IMR-90 (cell line): ENCODE results near the gene ZRSR2. TPM values are rescaled to one million over a fixed set of nuclear protein-coding genes. Genes with fewer than 3 reads are reported as not detected.

ENCODE experiments used
- ATAC-seq: fragments of 200-7000 bp; cut with Tn5 transposase; 2 replicates; pipeline ENCODE4 v1.9.1; 2020; ENCODE audit warnings: low read depth, mild to moderate bottlenecking, moderate library complexity
- BruUV-seq: library from RNA; stranded (reverse); fragments of 400-500 nt; replicated peaks from 2 replicates; lab custom pipeline; 2021; lab: Mats Ljungman, UMichigan
- CTCF ChIA-PET: fragments of 300-600 bp; formaldehyde crosslinking; extraction: SDS; loops from one replicate; lab custom pipeline; 2021; ENCODE audit warnings: antibody characterized with exemption; lab: Yijun Ruan, JAX
- POLR2A ChIA-PET: fragments of 300-600 bp; sonication (Branson Sonifier 250); formaldehyde crosslinking; loops from one replicate; lab custom pipeline; 2022; ENCODE audit warnings: antibody characterized with exemption; ENCODE audit not compliant: unreplicated experiment; lab: Charles Lee
- DNase-seq: peaks from one replicate; pipeline ENCODE4 v3.0.0; 2013
- H2AFZ ChIP-seq: replicated peaks from 2 replicates; pipeline ENCODE3; 2013; ENCODE audit warnings: low read length, mild to moderate bottlenecking; ENCODE audit not compliant: poor library complexity
- H2AK5ac ChIP-seq: 2 replicates; pipeline ENCODE4 v1.6.1; 2013; ENCODE audit warnings: low read depth, low read length, inconsistent platforms
- H2AK9ac ChIP-seq: replicated peaks from 2 replicates; pipeline ENCODE3; 2013; ENCODE audit warnings: mild to moderate bottlenecking, low read depth, low read length, moderate library complexity; ENCODE audit not compliant: poor library complexity
- H2BK120ac ChIP-seq: 2 replicates; pipeline ENCODE4 v1.6.1; 2013; ENCODE audit warnings: low read depth, low read length, inconsistent platforms
- H2BK15ac ChIP-seq: 3 replicates; pipeline ENCODE4 v1.6.1; 2013; ENCODE audit warnings: low read depth, low read length, inconsistent platforms
- H2BK20ac ChIP-seq: 2 replicates; pipeline ENCODE4 v1.6.1; 2013; ENCODE audit warnings: low read depth, mild to moderate bottlenecking, inconsistent platforms, low read length, moderate library complexity
- H2BK5ac ChIP-seq: 2 replicates; pipeline ENCODE4 v1.6.1; 2013; ENCODE audit warnings: mild to moderate bottlenecking, low read depth, low read length, inconsistent platforms; ENCODE audit not compliant: poor library complexity, severe bottlenecking
- H3K14ac ChIP-seq: replicated peaks from 2 replicates; pipeline ENCODE4 v1.6.1; 2013; ENCODE audit warnings: low read depth, low read length, inconsistent platforms
- H3K18ac ChIP-seq: 2 replicates; pipeline ENCODE4 v1.6.1; 2013; ENCODE audit warnings: low read depth, low read length, control low read depth
- H3K23ac ChIP-seq: 2 replicates; pipeline ENCODE4 v1.6.1; 2013; ENCODE audit warnings: low read depth, low read length, inconsistent platforms
- H3K27ac ChIP-seq: 2 replicates; pipeline ENCODE4 v1.5.1; 2013; ENCODE audit warnings: mild to moderate bottlenecking, control low read depth, low read length; ENCODE audit not compliant: insufficient read depth
- H3K27me3 ChIP-seq: 2 replicates; pipeline ENCODE4 v1.6.1; 2013; ENCODE audit warnings: low read length; ENCODE audit not compliant: control insufficient read depth, insufficient read depth
- H3K36me3 ChIP-seq: 2 replicates; pipeline ENCODE4 v1.6.1; 2013; ENCODE audit warnings: low read length, mixed read lengths; ENCODE audit not compliant: control insufficient read depth, insufficient read depth
- H3K4ac ChIP-seq: 2 replicates; pipeline ENCODE4 v1.6.1; 2013; ENCODE audit warnings: low read depth, low read length, inconsistent platforms
- H3K4me1 ChIP-seq: 2 replicates; pipeline ENCODE4 v1.6.1; 2013; ENCODE audit warnings: low read length, mixed read lengths; ENCODE audit not compliant: control insufficient read depth, insufficient read depth
- H3K4me2 ChIP-seq: 2 replicates; pipeline ENCODE4 v1.6.1; 2013; ENCODE audit warnings: low read depth, mild to moderate bottlenecking, control low read depth, low read length, moderate library complexity
- H3K4me3 ChIP-seq: 2 replicates; pipeline ENCODE4 v1.5.1; 2013; ENCODE audit warnings: low read depth, mild to moderate bottlenecking, control low read depth, low read length, moderate library complexity; ENCODE audit not compliant: insufficient read depth
- H3K56ac ChIP-seq: 2 replicates; pipeline ENCODE4 v1.6.1; 2013; ENCODE audit warnings: low read length, inconsistent platforms; ENCODE audit not compliant: insufficient read depth; ENCODE audit errors: extremely low read depth
- H3K79me1 ChIP-seq, 2 experiments: 2 replicates each; pipeline ENCODE4 v1.6.1; 2013; ENCODE audit warnings: low read length in 2 of 2, inconsistent platforms in 1 of 2, low read depth in 1 of 2
- H3K9ac ChIP-seq: 2 replicates; pipeline ENCODE4 v1.6.1; 2013; ENCODE audit warnings: low read depth, low read length, control low read depth
- H3K9me1 ChIP-seq: 2 replicates; pipeline ENCODE4 v1.6.1; 2013; ENCODE audit warnings: low read length, inconsistent platforms; ENCODE audit not compliant: insufficient read depth
- H3K9me3 ChIP-seq: 2 replicates; pipeline ENCODE4 v1.6.1; 2013; ENCODE audit warnings: low read length; ENCODE audit not compliant: control insufficient read depth, insufficient read depth
- H4K20me1 ChIP-seq: 2 replicates; pipeline ENCODE4 v1.6.1; 2013; ENCODE audit warnings: low read length, inconsistent platforms; ENCODE audit not compliant: insufficient read depth
- H4K5ac ChIP-seq: 2 replicates; pipeline ENCODE4 v1.6.1; 2013; ENCODE audit warnings: mild to moderate bottlenecking, low read depth, low read length, control low read depth
- H4K8ac ChIP-seq, 2 experiments: 2 replicates each; pipeline ENCODE4 v1.6.1; 2013; ENCODE audit warnings: low read depth in 2 of 2, low read length in 2 of 2, control low read depth in 1 of 2, inconsistent platforms in 1 of 2
- H4K91ac ChIP-seq: 2 replicates; pipeline ENCODE4 v1.6.1; 2013; ENCODE audit warnings: low read depth, low read length, inconsistent platforms; ENCODE audit not compliant: insufficient read depth
- CEBPB ChIP-seq: IDR thresholded peaks from 2 replicates; pipeline ENCODE4 v1.6.1; 2012; ENCODE audit warnings: low read depth, low read length, improper control_type of control experiment
- CHD1 ChIP-seq: IDR thresholded peaks from 2 replicates; pipeline ENCODE4 v1.6.1; 2012; ENCODE audit warnings: low read depth, low read length, improper control_type of control experiment
- FOS ChIP-seq: fragments of 150-350 bp; IDR thresholded peaks from 2 replicates; pipeline ENCODE4 v1.6.1; 2016; ENCODE audit warnings: low read depth, low read length
- MXI1 ChIP-seq: IDR thresholded peaks from 2 replicates; pipeline ENCODE4 v1.6.1; 2012; ENCODE audit warnings: low read depth, mild to moderate bottlenecking, low read length, moderate library complexity, borderline replicate concordance
- NFE2L2 ChIP-seq: fragments of 150-350 bp; IDR thresholded peaks from 2 replicates; pipeline ENCODE4 v1.6.1; 2016; ENCODE audit warnings: low read depth, mild to moderate bottlenecking, low read length
- POLR2A ChIP-seq: IDR thresholded peaks from 2 replicates; pipeline ENCODE4 v1.6.1; 2012; ENCODE audit warnings: mild to moderate bottlenecking, low read depth, low read length
- RAD21 ChIP-seq: IDR thresholded peaks from 2 replicates; pipeline ENCODE4 v1.6.1; 2012; ENCODE audit warnings: low read length, improper control_type of control experiment
- RCOR1 ChIP-seq: IDR thresholded peaks from 2 replicates; pipeline ENCODE4 v1.6.1; 2012; ENCODE audit warnings: mild to moderate bottlenecking, low read length, improper control_type of control experiment; ENCODE audit not compliant: insufficient replicate concordance
- RFX5 ChIP-seq: IDR thresholded peaks from 2 replicates; pipeline ENCODE4 v1.8.0; 2012; ENCODE audit warnings: low read depth, mild to moderate bottlenecking, low read length, moderate library complexity
- SMC3 ChIP-seq: fragments of 150-350 bp; IDR thresholded peaks from 2 replicates; pipeline ENCODE4 v1.6.1; 2016; ENCODE audit warnings: low read depth, mild to moderate bottlenecking, antibody characterized with exemption, low read length, moderate library complexity
- WGBS, 2 experiments: methylation state at CpG; one replicate each; pipeline versions ENCODE4 v1.1.5 to v1.1.7; 2013; ENCODE audit warnings: missing lambda C conversion rate in 2 of 2; ENCODE audit not compliant: insufficient read length in 1 of 2; ENCODE audit errors: extremely low coverage in 2 of 2; 5-methylcytosine and 5-hydroxymethylcytosine counted together
- dilution Hi-C: fragments of 300-500 bp; cut with HindIII; formaldehyde crosslinking; loops from one replicate; pipeline ENCODE4 v1.14.3; 2018; ENCODE audit warnings: low sequenced_read_pairs; ENCODE audit not compliant: unreplicated experiment
- in situ Hi-C: fragments of 300-500 bp; cut with MboI; formaldehyde crosslinking; loops from 3 replicates; pipeline ENCODE4 v1.14.3; 2019; ENCODE audit warnings: low sequenced_read_pairs, inconsistent platforms, mixed read lengths
- intact Hi-C: fragments of 100-400 bp; cut with micrococcal nuclease; formaldehyde crosslinking; loops from 2 replicates; pipeline ENCODE4 v1.10.0; 2022
- polyA plus RNA-seq, 3 experiments: library from polyadenylated mRNA; depleted of rRNA; stranded (reverse); fragments of >200 nt; gene quantifications; 2 replicates each; pipeline ENCODE4 v1.2.3, GENCODE V29; 2012; ENCODE audit warnings: low replicate concordance in 1 of 3
- total RNA-seq: library from RNA; depleted of rRNA; stranded (reverse); fragments of >200 nt; gene quantifications from 2 replicates; pipeline ENCODE4 v1.2.3, GENCODE V29; 2012
- TF ChIP-seq, protein P1 (sequence below): fragments of 150-350 bp; IDR thresholded peaks from 2 replicates; pipeline ENCODE4 v1.6.1; 2017; ENCODE audit warnings: mild to moderate bottlenecking, antibody characterized with exemption, low read length, low read depth
- TF ChIP-seq, protein P2 (sequence below): fragments of 150-350 bp; IDR thresholded peaks from 2 replicates; pipeline ENCODE4 v1.6.1; 2016; ENCODE audit warnings: low read depth, mild to moderate bottlenecking, low read length, moderate library complexity, borderline replicate concordance

ZRSR2 gene
- total and polyA plus RNA-seq, 2 of the 4 experiments (the other 2 are of a cell fraction): 4.7 to 11.3 TPM

- CTCF ChIA-PET: no interaction called here
- no peak overlapping the region for H2AFZ ChIP-seq
- intact Hi-C loops (no loop called here), in situ Hi-C loops (no loop called here), dilution Hi-C loops (no loop called here)
- no peaks in the 10 kb centered on the region for H3K9me3 ChIP-seq
- no peak overlapping the region for H3K23ac ChIP-seq
- H4K20me1 ChIP-seq: no peaks in the 10 kb centered on the region
- 0 out of 2 replicates have a peak overlapping the region, but pooled peaks have one; percentile 16 for H2AK5ac ChIP-seq
- no peak overlapping the region for H3K4me2 ChIP-seq
- no peak overlapping the region for H3K56ac ChIP-seq
- no peak overlapping the region for H4K91ac ChIP-seq
- H2AK9ac ChIP-seq: no peak overlapping the region
- BruUV-seq: no TSS peak
- H2BK120ac ChIP-seq: no peak overlapping the region
- H2BK20ac ChIP-seq: no peak overlapping the region
- no peak overlapping the region for H3K27ac ChIP-seq
- POLR2A ChIA-PET: no interaction called here
- no peaks in the 10 kb centered on the region; the same call in 1 of the 2 replicates for H3K4me1 ChIP-seq
- H3K14ac ChIP-seq: no peak overlapping the region
- no peak overlapping the region for H4K5ac ChIP-seq
- no peak overlapping the region for H3K4ac ChIP-seq
- peaks cover 8% of the 10 kb centered on the region; the same call in 1 of the 2 replicates for H3K9me1 ChIP-seq
- no peak overlapping the region for H2BK15ac ChIP-seq
- TF ChIP-seq SMC3 (no peak), POLR2A (no peak), FOS (no peak), RFX5 (no peak), RAD21 (no peak), CHD1 (no peak), NFE2L2 (no peak), MXI1 (no peak), CEBPB (no peak), RCOR1 (no peak)
- TF ChIP-seq, protein P1, sequence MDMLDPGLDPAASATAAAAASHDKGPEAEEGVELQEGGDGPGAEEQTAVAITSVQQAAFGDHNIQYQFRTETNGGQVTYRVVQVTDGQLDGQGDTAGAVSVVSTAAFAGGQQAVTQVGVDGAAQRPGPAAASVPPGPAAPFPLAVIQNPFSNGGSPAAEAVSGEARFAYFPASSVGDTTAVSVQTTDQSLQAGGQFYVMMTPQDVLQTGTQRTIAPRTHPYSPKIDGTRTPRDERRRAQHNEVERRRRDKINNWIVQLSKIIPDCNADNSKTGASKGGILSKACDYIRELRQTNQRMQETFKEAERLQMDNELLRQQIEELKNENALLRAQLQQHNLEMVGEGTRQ: no peak
- TF ChIP-seq, protein P2, sequence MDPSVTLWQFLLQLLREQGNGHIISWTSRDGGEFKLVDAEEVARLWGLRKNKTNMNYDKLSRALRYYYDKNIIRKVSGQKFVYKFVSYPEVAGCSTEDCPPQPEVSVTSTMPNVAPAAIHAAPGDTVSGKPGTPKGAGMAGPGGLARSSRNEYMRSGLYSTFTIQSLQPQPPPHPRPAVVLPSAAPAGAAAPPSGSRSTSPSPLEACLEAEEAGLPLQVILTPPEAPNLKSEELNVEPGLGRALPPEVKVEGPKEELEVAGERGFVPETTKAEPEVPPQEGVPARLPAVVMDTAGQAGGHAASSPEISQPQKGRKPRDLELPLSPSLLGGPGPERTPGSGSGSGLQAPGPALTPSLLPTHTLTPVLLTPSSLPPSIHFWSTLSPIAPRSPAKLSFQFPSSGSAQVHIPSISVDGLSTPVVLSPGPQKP: no peak
- H3K4me3 ChIP-seq: no peak overlapping the region
- no peak overlapping the region for H3K9ac ChIP-seq
- ATAC-seq: no peak
- DNase-seq: no peak
- H3K36me3 ChIP-seq: no peaks in the 10 kb centered on the region
- no peak overlapping the region for H2BK5ac ChIP-seq
- H3K18ac ChIP-seq: no peak overlapping the region
- 0 out of 4 replicates have a peak, but pooled peaks cover 0 to 5% of the 10 kb centered on the region in 2 experiments for H3K79me1 ChIP-seq
- WGBS, 2 experiments: 90% methylated on average over 5 of the region's 9 CpGs; no CpG with 5 or more reads in 1 of the 2 experiments
- no peak overlapping the region for H4K8ac ChIP-seq
- H3K27me3 ChIP-seq: no peaks in the 10 kb centered on the region; the same call in 1 of the 2 replicates
Observed at GRCh38 chrX:15744181-15744867, 46.0 kb upstream of the ZRSR2 start.
